ENCODE data around the gene SUFU. TPM values are rescaled to one million over a fixed set of nuclear protein-coding genes. Genes with fewer than 3 reads are reported as not detected.

SUFU gene
- polyA plus RNA-seq, 2 donors = 2.9 to 6.0 TPM

Other genes starting within 250 kb of the SUFU start
- 10 to 100 TPM; 11.4 to 22.6 TPM for gene NFKB2, start 108.3 kb upstream of the SUFU start, polyA plus RNA-seq
- gene PSD, start 85.2 kb upstream of the SUFU start, polyA plus RNA-seq = 1 to 10 TPM; 1.1 to 2.1 TPM
- gene FBXL15, start 83.1 kb upstream of the SUFU start, polyA plus RNA-seq = 10 to 100 TPM in 1 of 2 donors, 1 to 10 TPM in 1; 6.3 to 15.2 TPM
- gene CUEDC2, start 71.4 kb upstream of the SUFU start, polyA plus RNA-seq = 10 to 100 TPM; 16.3 to 30.3 TPM
- under 1 TPM; 0.37 to 0.65 TPM for gene C10orf95, start 52.4 kb upstream of the SUFU start, polyA plus RNA-seq
- gene ACTR1A, start 1.3 kb upstream of the SUFU start, polyA plus RNA-seq = 10 to 100 TPM; 56.1 to 60.3 TPM
- gene TRIM8, start 140.5 kb downstream of the SUFU start, polyA plus RNA-seq = 10 to 100 TPM; 26.4 to 33.3 TPM
- gene ARL3, start 210.4 kb downstream of the SUFU start, polyA plus RNA-seq = 1 to 10 TPM; 2.2 to 4.6 TPM
- gene SFXN2, start 210.7 kb downstream of the SUFU start, polyA plus RNA-seq = 1 to 10 TPM; 3.5 to 5.7 TPM
- gene WBP1L, start 240.0 kb downstream of the SUFU start, polyA plus RNA-seq = 10 to 100 TPM; 13.4 to 17.1 TPM

Measured in esophagus (tissue), 2 donors.